ENCODE measurements around the gene PATL1. TPM values are rescaled to one million over a fixed set of nuclear protein-coding genes. Genes with fewer than 3 reads are reported as not detected.

The PATL1 gene
- total RNA-seq, 1 donor = 19.1 TPM

- H3K4me3 ChIP-seq (ENCODE audit: low read depth, low read length) = no peak overlapping the region
- TF ChIP-seq CTCF (IDR thresholded peaks at IDR 0.05; ENCODE audit: insufficient read depth, low read length) = no peak
Observed at GRCh38 chr11:59673291-59673690, 4.5 kb upstream of the PATL1 start.

GRCh38 chr11:59671471-59671870, 2.6 kb upstream of the PATL1 start:
- H3K4me3 ChIP-seq (ENCODE audit: low read depth, low read length) = no peak overlapping the region
- DNase-seq (ENCODE audit: low read depth) = no peak
- TF ChIP-seq CTCF (IDR thresholded peaks at IDR 0.05; ENCODE audit: insufficient read depth, low read length) = no peak

More at GRCh38 chr11:59673291-59673690, 4.5 kb upstream of the PATL1 start:
- DNase-seq (ENCODE audit: low read depth) = no peak

- H3K4me3 ChIP-seq (ENCODE audit: low read depth, low read length) = peak overlapping the region; percentile 79
- TF ChIP-seq CTCF (IDR thresholded peaks at IDR 0.05; ENCODE audit: insufficient read depth, low read length) = peak; percentile 15
- DNase-seq (ENCODE audit: low read depth) = peak; percentile 79
Observed at GRCh38 chr11:59669611-59670009, 773 bp upstream of the PATL1 start.

- H3K4me3 ChIP-seq (ENCODE audit: low read depth, low read length) = peak overlapping the region; percentile 87
- peak; percentile 43 for DNase-seq (ENCODE audit: low read depth)
- peak; percentile 38 for TF ChIP-seq CTCF (IDR thresholded peaks at IDR 0.05; ENCODE audit: insufficient read depth, low read length)
Observed at GRCh38 chr11:59668188-59668949, 468 bp downstream of the PATL1 start.

- no peak for DNase-seq (ENCODE audit: low read depth)
- peak overlapping the region; percentile 87 for H3K4me3 ChIP-seq (ENCODE audit: low read depth, low read length)
- no peak for TF ChIP-seq CTCF (IDR thresholded peaks at IDR 0.05; ENCODE audit: insufficient read depth, low read length)
Observed at GRCh38 chr11:59667812-59668187, 1.0 kb downstream of the PATL1 start.

- H3K4me3 ChIP-seq (ENCODE audit: low read depth, low read length) = peak overlapping the region; percentile 87
- TF ChIP-seq CTCF (IDR thresholded peaks at IDR 0.05; ENCODE audit: insufficient read depth, low read length) = no peak
- peak; percentile 67 for DNase-seq (ENCODE audit: low read depth)
Observed at GRCh38 chr11:59666969-59667368, 1.9 kb downstream of the PATL1 start.

- DNase-seq (ENCODE audit: low read depth) = no peak
- TF ChIP-seq CTCF (IDR thresholded peaks at IDR 0.05; ENCODE audit: insufficient read depth, low read length) = no peak
Observed at GRCh38 chr11:59660621-59661020, 8.2 kb downstream of the PATL1 start.

More at GRCh38 chr11:59660621-59661020, 8.2 kb downstream of the PATL1 start:
- no peak overlapping the region for H3K4me3 ChIP-seq (ENCODE audit: low read depth, low read length)
